ENCODE measurements around the gene CXADR. TPM values are rescaled to one million over a fixed set of nuclear protein-coding genes. Genes with fewer than 3 reads are reported as not detected.

CXADR gene
- total RNA-seq, 1 donor from 2014 or later = 34.8 TPM

GRCh38 chr21:17577701-17578100 lies 64.9 kb downstream of the CXADR start:
- no peaks in the 10 kb centered on the region for H3K4me1 Mint-ChIP-seq
- no peak for DNase-seq (ENCODE audit: low read depth, low spot score)
- no peaks in the 10 kb centered on the region for H3K27me3 Mint-ChIP-seq (ENCODE audit: low read depth)
- H3K36me3 Mint-ChIP-seq (ENCODE audit: low read depth) = peaks cover 5% of the 10 kb centered on the region
- no peak overlapping the region for H3K4me3 Mint-ChIP-seq
- no peak overlapping the region for H3K27ac Mint-ChIP-seq (ENCODE audit: unreplicated experiment)
- TF ChIP-seq CTCF (conservative IDR thresholded peaks at IDR 0.05) = no peak
- H3K9me3 Mint-ChIP-seq = no peaks in the 10 kb centered on the region

GRCh38 chr21:17578162-17578561 lies 65.3 kb downstream of the CXADR start:
- H3K27ac Mint-ChIP-seq (ENCODE audit: unreplicated experiment) = no peak overlapping the region
- H3K4me3 Mint-ChIP-seq = no peak overlapping the region
- no peak for DNase-seq (ENCODE audit: low read depth, low spot score)
- no peak for TF ChIP-seq CTCF (conservative IDR thresholded peaks at IDR 0.05)
- H3K27me3 Mint-ChIP-seq (ENCODE audit: low read depth) = no peaks in the 10 kb centered on the region
- peaks cover 5% of the 10 kb centered on the region for H3K36me3 Mint-ChIP-seq (ENCODE audit: low read depth)
- no peaks in the 10 kb centered on the region for H3K9me3 Mint-ChIP-seq
- H3K4me1 Mint-ChIP-seq = no peaks in the 10 kb centered on the region

GRCh38 chr21:17578876-17579275 lies 66.0 kb downstream of the CXADR start:
- Mint-ChIP-seq H3K36me3 (ENCODE audit: low read depth) (peaks cover 5% of the 10 kb centered on the region), H3K9me3 (no peaks in the 10 kb centered on the region), H3K4me1 (no peaks in the 10 kb centered on the region), H3K27ac (ENCODE audit: unreplicated experiment) (no peak overlapping the region), H3K4me3 (no peak overlapping the region), H3K27me3 (ENCODE audit: low read depth) (no peaks in the 10 kb centered on the region)
- no peak for TF ChIP-seq CTCF (conservative IDR thresholded peaks at IDR 0.05)
- DNase-seq (ENCODE audit: low read depth, low spot score) = no peak

DNA sequence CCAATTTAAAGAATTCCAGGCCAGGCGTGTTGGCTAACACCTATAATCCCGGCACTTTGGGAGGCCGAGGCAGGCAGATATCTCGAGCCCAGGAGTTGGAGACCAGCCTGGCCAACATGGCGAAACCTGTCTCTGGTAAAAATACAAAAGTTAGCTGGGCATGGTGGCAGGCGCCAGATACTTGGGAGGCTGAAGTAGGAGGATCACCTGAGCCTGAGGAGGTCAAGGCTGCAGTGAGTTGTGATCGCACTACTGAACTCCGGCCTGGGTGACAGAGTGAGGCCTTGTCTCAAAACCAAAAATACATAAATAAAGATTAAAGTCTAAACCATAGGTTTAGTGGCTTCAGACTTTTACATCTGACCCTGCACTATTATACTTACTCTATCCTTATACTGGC lies 67.5 kb downstream of the CXADR start:
- H3K27me3 Mint-ChIP-seq (ENCODE audit: low read depth) = no peaks in the 10 kb centered on the region
- no peaks in the 10 kb centered on the region for H3K4me1 Mint-ChIP-seq
- H3K9me3 Mint-ChIP-seq = peaks cover 2% of the 10 kb centered on the region
- TF ChIP-seq CTCF (conservative IDR thresholded peaks at IDR 0.05) = no peak
- no peak overlapping the region for H3K4me3 Mint-ChIP-seq
- peaks cover 8% of the 10 kb centered on the region for H3K36me3 Mint-ChIP-seq (ENCODE audit: low read depth)
- H3K27ac Mint-ChIP-seq (ENCODE audit: unreplicated experiment) = no peak overlapping the region
- DNase-seq (ENCODE audit: low read depth, low spot score) = no peak

DNA sequence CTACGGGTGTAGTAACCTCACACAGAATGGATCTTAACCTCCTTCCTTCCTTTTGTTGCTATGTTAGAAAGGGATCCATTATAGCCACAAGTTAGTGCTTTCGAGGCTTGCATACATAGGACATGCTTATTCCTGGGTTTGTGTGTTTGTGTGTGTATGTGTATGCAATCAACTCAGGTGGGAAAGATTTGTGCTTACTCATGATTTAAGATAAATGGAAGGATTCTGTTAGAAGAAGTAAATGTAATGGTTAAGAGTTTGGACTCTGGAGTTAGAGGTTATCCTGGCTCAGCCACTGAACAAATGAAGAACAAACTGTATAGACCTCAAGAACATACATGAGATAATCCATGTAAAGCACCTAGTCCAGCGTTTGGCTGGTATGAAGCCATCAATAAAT lies 71.1 kb downstream of the CXADR start:
- H3K4me3 Mint-ChIP-seq = no peak overlapping the region
- H3K27me3 Mint-ChIP-seq (ENCODE audit: low read depth) = no peaks in the 10 kb centered on the region
- H3K27ac Mint-ChIP-seq (ENCODE audit: unreplicated experiment) = no peak overlapping the region
- peaks cover 2% of the 10 kb centered on the region for H3K9me3 Mint-ChIP-seq
- no peak for TF ChIP-seq CTCF (conservative IDR thresholded peaks at IDR 0.05)
- H3K4me1 Mint-ChIP-seq = no peaks in the 10 kb centered on the region
- peaks cover 9% of the 10 kb centered on the region for H3K36me3 Mint-ChIP-seq (ENCODE audit: low read depth)
- no peak for DNase-seq (ENCODE audit: low read depth, low spot score)
